ENCODE data around the gene LYPD6B. TPM values are rescaled to one million over a fixed set of nuclear protein-coding genes. Genes with fewer than 3 reads are reported as not detected.

LYPD6B gene
- total RNA-seq, 1 experiment from 2014 or later: 2.0 TPM

GRCh38 chr2:149183187-149183586, 144.7 kb downstream of the LYPD6B start:
- no peak overlapping the region for H4K91ac ChIP-seq (ENCODE audit: insufficient read length, low read depth, low read length)
- H3K4me2 ChIP-seq (ENCODE audit: insufficient read depth, insufficient read length, low read length): no peak overlapping the region
- H3K14ac ChIP-seq (ENCODE audit: insufficient read depth, low read length): no peak overlapping the region
- H3K9ac ChIP-seq (ENCODE audit: extremely low read depth, insufficient read length, low read length): no peak overlapping the region
- no peak overlapping the region for H3K4ac ChIP-seq (ENCODE audit: low read depth, low read length)
- H2AFZ ChIP-seq (ENCODE audit: low read length): no peak overlapping the region
- H3K79me1 ChIP-seq (ENCODE audit: insufficient read depth, low read depth, low read length, poor library complexity, severe bottlenecking): no peaks in the 10 kb centered on the region
- no peak overlapping the region for H3K27ac ChIP-seq (ENCODE audit: insufficient read length, low read depth, low read length)
- H3K56ac ChIP-seq (ENCODE audit: insufficient read length, low read depth, low read length): no peak overlapping the region
- no peaks in the 10 kb centered on the region for H3K4me1 ChIP-seq (ENCODE audit: insufficient read depth, low read length)
- no peaks in the 10 kb centered on the region for H3K27me3 Mint-ChIP-seq (ENCODE audit: low read depth)
- no peak for DNase-seq
- H4K8ac ChIP-seq (replicated peaks; ENCODE audit: insufficient read length, low read depth, low read length): no peak overlapping the region
- no peaks in the 10 kb centered on the region for H4K20me1 ChIP-seq (ENCODE audit: control insufficient read depth, insufficient read depth, insufficient read length)
- no peaks in the 10 kb centered on the region for H3K23me2 ChIP-seq (ENCODE audit: insufficient read length, low read depth, low read length, poor library complexity, severe bottlenecking)
- H3K4me3 Mint-ChIP-seq: no peak overlapping the region
- H3K18ac ChIP-seq (ENCODE audit: insufficient read length, low read depth, low read length): no peak overlapping the region
- H3K23ac ChIP-seq (ENCODE audit: insufficient read length, low read depth, low read length): no peak overlapping the region
- H3K27ac Mint-ChIP-seq: no peak overlapping the region
- H2AK5ac ChIP-seq (ENCODE audit: insufficient read length, low read length): no peak overlapping the region
- TF ChIP-seq CTCF (conservative IDR thresholded peaks at IDR 0.05): no peak
- H3K27me3 ChIP-seq (ENCODE audit: insufficient read depth, low read length): no peaks in the 10 kb centered on the region
- no peak overlapping the region for H2BK15ac ChIP-seq (ENCODE audit: low read depth, low read length)
- H2BK12ac ChIP-seq (ENCODE audit: insufficient read length, low read depth, low read length): no peak overlapping the region
- no peaks in the 10 kb centered on the region for H3K9me3 Mint-ChIP-seq
- peaks cover 8 to 10% of the 10 kb centered on the region in 2 experiments for H3K4me1 Mint-ChIP-seq
- no peak overlapping the region for H4K5ac ChIP-seq (ENCODE audit: insufficient read length, low read depth, low read length)
- H3K79me2 ChIP-seq (ENCODE audit: insufficient read depth, low read length): no peaks in the 10 kb centered on the region
- no peak overlapping the region for H2BK20ac ChIP-seq (ENCODE audit: low read depth, low read length, poor library complexity, severe bottlenecking)
- H3K9me3 ChIP-seq (ENCODE audit: control insufficient read depth, low read depth, low read length): no peaks in the 10 kb centered on the region
- H2BK5ac ChIP-seq (ENCODE audit: insufficient read length, low read length): no peak overlapping the region
- H2BK120ac ChIP-seq (ENCODE audit: low read depth, low read length, poor library complexity, severe bottlenecking): no peak overlapping the region
- no peak overlapping the region for H3T11ph ChIP-seq (ENCODE audit: low read length)
- no CpG with 5 or more reads among the region's 1 CpG for WGBS (ENCODE audit: extremely low coverage, insufficient read length, low lambda C conversion rate)
- no peaks in the 10 kb centered on the region for H3K36me3 Mint-ChIP-seq (ENCODE audit: insufficient read depth in 1 of 3, low read depth in 3 of 3)

All from H9 (cell line).